HG03442 (cell line): ENCODE measurements around the gene SCNM1.
A peak's percentile ranks its signal among the peaks of the same experiment; 100 is the strongest.
"Not testable (repeated sequence)": the region's sequence is repeated elsewhere in the genome, so short reads cannot be mapped to it uniquely, and the experiment has no call there.

Source experiments
- ATAC-seq: cut with Tn5 transposase; IDR thresholded peaks from one replicate; pipeline ENCODE4 v1.9.1; 2021; ENCODE audit warnings: mild to moderate bottlenecking, moderate library complexity; ENCODE audit not compliant: unreplicated experiment

Gene SCNM1

DNA sequence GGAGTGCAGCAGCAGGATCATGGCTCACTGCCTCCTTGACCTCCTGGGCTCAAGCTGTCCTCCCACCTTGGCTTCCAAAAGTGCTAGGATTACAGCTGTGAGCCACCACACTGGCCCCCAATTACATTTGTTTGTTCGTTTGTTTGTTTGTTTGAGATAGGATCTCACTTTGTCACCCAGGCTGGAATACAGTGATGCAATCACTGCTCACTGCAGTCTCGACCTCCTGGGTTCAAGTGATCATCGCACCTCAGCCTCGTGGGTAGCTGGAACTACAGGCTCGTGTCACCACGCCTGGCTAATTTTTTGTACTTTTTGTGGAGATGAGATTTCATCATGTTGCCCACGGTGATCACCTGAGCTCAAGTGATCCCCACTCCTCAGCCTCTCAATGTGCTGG is 26.1 kb downstream of the SCNM1 start:
- ATAC-seq: no peak

DNA sequence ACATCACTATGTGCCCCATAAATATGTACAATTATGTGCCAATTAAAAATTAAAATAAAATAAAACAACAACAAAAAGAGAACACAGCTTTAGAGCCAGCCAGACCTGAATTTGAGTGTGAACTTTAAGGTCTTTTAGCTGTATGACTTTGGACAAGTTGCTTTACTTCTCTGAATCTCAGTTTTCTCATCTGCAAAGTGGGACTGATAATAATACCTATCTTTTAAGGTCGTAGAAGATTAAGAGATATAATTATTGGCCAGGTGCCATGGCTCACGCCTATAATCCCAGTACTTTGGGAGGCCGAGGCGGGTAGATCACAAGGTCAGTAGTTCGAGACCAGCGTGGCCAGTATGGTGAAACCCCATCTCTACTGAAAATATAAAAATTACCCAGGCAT is 27.4 kb downstream of the SCNM1 start:
- ATAC-seq: no peak

DNA sequence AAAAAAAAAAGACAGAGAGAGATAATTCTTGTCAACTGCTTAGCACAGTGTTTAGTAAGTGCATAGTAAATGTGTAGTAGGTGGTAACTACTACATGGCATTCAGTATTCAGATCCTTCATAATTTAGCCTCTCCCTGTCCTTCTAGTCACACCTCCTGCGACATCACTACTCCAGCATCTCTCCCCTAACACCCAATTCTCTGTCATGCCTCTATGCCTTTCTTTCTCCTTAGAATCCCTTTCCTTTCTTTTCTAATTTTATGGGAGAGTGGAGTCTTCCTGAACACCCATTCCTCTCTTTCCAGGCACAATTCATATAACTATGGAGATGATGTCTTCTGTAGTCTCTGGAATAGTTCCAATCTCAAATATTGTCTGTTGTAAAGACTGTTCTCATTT is 27.9 kb downstream of the SCNM1 start:
- ATAC-seq: no peak

DNA sequence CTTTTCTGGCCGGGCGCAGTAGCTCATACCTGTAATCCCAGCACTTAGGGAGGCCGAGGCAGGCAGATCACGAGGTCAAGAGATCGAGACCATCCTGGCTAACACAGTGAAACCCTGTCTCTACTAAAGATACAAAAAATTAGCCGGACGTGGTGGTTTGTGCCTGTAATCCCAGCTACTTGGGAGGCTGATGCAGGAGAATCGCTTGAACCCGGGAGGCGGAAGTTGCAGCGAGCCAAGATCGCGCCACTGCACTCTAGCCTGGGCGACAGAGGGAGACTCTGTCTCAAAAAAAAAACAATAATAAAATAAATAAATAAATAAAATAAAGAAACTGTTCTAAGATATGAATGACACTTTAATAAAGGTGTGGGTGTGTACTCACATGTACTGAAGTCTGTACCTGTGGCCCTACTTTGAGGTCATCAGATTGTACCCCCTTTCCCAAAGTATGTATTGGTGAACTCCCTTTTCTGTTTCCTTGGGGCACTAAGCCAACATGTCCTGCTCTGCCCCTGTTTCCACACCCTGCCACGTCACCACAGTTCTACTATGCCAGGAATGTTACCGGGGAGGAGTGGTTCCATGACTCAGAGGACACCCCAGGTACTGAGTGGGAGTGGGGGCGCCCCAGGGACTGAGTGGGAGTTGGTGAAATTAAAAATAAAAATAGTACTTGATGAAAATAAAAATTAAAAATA is 29.1 kb downstream of the SCNM1 start:
- ATAC-seq: not testable (repeated sequence)

DNA sequence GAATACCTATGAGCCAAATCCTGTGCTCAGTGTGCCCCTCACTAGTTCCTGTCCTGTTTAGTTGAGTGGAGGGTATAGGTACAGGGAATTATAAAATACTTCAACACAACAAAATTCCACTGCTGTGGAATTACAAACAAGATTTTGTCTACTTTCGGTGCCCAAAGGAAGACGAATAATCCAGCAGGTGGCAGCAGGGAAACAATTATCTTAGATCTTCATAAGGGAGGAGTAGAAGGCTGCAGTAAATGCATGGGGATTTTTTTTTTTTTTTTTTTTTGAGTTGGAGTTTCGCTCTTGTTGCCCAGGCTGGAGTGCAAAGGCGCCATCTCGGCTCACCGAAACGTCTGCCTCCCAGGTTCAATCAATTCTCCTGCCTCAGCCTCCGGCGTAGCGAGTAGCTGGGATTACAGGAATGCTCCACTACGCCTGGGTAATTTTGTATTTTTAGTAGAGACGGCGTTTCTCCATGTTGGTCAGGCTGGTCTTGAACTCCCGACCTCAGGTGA is 30.4 kb downstream of the SCNM1 start:
- no peak for ATAC-seq

DNA sequence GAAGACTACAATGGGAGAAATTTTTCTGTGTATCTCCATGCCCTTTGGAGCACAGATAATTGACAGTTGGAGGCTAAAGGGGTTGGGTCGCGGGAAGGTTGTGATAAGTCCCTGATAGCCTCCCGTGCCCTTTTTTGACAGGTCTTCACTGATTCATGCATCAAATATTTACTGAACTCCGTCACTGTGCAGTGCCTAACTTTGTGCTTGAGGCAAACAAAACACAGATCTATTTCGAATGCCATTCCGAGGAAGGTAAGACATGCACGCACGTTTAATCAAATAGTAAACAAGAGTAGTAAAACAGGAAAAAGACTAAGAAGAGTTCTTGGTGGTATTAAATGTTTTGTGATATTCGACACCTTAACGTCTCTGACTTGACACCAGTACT is 31.9 kb downstream of the SCNM1 start:
- no peak for ATAC-seq

DNA sequence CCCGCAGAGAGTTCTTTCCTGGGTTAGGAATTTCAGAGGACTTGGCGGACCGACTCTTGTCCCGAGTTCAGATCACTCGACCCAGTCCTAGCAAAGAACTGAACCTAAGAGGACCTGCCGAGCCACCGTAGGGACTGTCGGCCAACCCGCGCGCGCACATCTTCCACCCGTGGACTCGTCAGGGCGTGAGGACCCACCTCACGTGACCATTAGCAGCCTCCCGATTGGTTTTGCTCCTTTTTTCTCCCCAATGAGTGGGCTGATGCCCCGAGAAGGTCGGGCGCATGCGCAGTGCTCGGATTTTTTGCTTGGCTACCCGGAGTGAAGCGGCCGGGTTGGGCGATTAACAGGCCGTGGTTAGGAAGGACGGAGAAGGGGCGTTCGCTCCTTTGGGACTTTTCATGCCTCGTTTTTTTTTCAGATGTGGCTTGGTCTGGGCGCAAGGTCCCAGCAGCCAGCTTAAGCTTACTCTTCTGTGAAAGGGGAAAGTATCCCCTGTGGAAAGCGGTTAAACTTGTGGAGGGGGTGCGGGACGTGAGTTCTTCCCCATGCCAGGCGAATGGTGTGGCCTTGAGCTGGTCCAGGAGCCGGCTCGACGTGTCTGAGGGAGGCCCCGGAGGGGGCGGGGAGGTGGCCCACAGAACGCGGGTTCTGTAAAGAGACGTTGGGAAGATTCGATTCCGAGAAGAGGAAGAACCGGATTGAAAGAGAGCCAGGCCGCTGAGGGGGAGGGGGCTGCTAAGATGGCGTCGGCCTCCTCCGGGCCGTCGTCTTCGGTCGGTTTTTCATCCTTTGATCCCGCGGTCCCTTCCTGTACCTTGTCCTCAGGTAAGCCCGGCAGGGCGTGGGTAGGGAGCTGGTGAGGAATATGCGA is 32.5 kb downstream of the SCNM1 start, which contains the start of gene PIP5K1A:
TSS of gene PIP5K1A (plus strand) at position 299 of the 874 bp plus-strand sequence. CDS start at position 744, 445 bp downstream.
- ATAC-seq: peak; percentile 90

DNA sequence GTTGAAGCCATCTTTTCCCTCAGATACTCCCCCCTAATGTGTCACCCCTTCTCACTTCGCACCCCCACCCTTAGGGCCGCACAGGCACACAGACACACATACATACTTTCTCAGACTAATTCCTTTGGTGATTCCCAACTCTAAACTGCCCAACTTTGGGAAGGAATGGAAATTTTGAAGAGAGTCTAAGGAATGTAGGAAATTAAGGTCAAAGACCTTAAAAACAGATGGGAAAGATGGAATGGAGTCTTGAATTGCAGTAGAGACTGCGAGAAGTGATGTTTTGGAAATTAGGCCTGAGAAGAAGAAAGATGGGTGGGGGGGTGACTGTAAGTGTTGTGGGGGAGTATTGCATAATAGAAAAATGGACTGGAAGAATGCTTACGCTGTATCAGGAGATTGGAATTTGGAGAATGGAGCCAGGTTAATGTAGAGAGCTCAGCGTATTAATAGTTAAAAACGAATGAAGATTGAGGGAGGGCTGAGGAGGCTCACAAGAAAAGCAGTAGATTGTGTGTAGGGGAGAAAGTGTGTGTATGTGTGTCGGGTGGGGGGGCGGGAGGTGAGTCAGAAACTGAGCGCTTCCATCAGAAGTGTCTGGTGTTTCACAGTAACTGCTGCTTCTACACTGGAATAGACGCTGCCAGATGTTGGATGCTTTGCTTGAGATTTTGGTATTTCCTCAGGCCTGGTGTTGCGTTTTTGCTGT is 34.1 kb downstream of the SCNM1 start:
- ATAC-seq: no peak

DNA sequence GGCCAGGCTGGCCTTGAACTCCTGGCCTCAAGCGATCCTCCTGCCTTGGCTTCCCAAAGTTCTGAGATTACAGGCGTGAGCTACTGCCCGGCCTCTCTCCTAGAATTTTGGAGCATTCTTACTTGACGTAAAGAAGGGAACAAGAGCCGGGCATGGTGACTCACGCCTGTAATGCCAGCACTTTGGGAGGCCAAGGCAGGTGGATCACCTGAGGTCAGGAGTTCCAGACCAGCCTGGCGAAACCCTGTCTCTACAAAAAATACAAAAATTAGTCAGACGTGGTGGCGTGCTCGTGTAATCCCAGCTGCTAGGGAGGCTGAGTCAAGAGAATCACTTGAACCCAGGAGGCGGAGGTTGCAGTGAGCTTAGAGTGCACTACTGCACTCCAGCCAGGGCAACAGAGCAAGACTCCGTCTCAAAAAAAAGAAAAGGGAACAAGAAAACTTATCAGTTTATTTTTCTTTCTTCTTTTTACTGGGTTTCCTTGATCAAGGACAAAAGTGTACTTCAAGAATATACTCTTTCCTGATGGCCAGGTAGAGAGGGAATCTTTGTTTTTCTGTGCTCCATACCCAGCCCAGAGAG is 39.5 kb downstream of the SCNM1 start:
- ATAC-seq: not testable (repeated sequence)

DNA sequence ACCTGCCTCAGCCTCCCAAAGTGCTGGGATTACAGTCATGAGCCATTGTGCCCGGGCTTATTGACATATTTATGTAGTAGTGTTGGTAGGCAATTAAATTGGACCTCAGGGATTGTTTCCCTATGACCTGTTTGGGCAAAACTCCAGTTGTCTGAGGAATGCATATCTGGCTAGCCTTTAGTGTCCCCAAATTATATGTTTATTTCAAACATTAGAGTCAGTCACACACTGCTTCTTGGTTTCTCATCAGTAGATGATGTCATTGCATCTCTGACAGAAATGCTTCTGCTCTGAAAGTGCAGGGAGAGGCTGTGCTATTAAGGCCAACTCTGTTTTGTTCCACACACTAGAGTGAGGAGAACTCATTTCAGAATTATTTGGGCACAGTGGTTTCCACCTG is 44.9 kb downstream of the SCNM1 start:
- ATAC-seq: no peak

DNA sequence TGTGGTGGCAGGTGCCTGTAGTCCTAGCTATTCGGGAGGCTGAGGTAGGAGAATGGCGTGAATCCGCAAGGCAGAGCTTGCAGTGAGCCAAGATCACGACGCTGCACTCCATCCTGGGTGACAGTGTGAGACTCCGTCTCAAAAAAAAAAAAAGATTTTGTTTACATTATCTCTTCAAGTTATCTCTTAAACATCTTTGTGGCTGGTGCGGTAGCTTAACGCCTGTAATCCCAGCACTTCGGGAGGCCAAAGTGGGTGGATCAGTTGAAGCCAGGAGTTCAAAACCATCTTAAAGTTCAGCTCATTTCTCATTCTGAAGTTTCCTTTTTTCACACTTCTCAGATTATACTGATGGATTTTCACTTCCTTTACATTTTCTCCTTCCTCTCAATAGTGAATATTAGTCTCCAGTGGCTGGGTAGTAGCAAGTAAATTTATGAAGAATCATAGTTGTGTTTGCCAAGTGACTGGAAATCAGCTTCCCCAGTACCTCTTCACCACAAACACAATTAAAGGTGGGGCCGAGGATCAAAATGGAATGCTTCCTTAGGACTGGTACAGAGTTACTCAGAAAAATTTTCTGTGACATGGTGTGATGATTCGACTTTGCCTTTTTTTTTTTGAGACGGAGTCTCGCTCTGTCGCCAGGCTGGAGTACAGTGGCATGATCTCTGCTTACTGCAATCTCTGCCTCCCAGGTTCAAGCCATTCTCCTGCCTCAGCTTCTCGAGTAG is 46.2 kb downstream of the SCNM1 start:
- no peak for ATAC-seq

DNA sequence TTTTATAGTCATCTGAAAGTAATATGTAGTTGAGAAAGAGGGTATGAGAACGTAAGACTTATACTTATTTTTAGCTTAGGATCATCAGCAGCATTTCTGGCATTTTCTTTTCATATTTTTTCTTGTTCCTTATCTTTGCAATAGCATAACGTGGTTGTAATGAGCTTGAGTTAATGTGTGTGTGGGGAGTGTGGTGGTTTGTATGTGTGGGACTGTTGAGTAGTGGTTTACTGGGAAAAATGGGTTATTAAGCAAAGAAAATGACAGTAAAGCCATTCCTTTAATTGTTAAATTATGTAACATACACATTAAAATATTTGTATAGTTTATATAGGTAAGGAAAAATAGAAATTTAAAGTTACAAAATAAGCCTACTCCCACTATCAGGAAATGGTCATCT is 47.6 kb downstream of the SCNM1 start:
- no peak for ATAC-seq
